ENCODE results near the gene PLXNB2.

GRCh38 chr22:50356186-50356585, 48.7 kb upstream of the PLXNB2 start:
- TF ChIP-seq CTCF (conservative IDR thresholded peaks at IDR 0.05; ENCODE audit: low read depth, low read length) (no peak), POLR2A (IDR thresholded peaks at IDR 0.05; ENCODE audit: low read depth, low read length) (no peak), RCOR1 (IDR thresholded peaks at IDR 0.05; ENCODE audit: insufficient replicate concordance, low read length) (no peak), RFX5 (IDR thresholded peaks at IDR 0.05; ENCODE audit: low read depth, low read length) (no peak)
